DOHH2 (cell line): ENCODE results near the gene ZBTB43.

Experiments used
- H3F3A ChIP-seq: fragments of 200-600 bp; sonication (generic), shearing (Covaris generic); 2 replicates; pipeline ENCODE4 v1.6.0; 2016; ENCODE audit warnings: antibody characterized with exemption, mild to moderate bottlenecking; ENCODE audit not compliant: control insufficient read depth, insufficient read depth
- H3K27ac ChIP-seq: fragments of 200-600 bp; sonication (generic); 2 replicates; pipeline ENCODE4 v1.5.1; 2014; ENCODE audit warnings: low read depth, mild to moderate bottlenecking, low read length, moderate library complexity
- H3K27me3 ChIP-seq: fragments of 200-600 bp; sonication (generic); 2 replicates; pipeline ENCODE4 v1.6.1; 2014; ENCODE audit warnings: mild to moderate bottlenecking, low read length, mixed read lengths; ENCODE audit not compliant: control insufficient read depth
- H3K36me3 ChIP-seq: fragments of 200-600 bp; sonication (generic); 2 replicates; pipeline ENCODE4 v1.6.1; 2014; ENCODE audit warnings: mild to moderate bottlenecking, low read length, moderate library complexity, mixed read lengths; ENCODE audit not compliant: control insufficient read depth
- H3K4me1 ChIP-seq: fragments of 200-600 bp; sonication (generic); 2 replicates; pipeline ENCODE4 v1.6.1; 2014; ENCODE audit warnings: mild to moderate bottlenecking, low read length, mixed read lengths; ENCODE audit not compliant: control insufficient read depth
- H3K4me2 ChIP-seq: fragments of 200-600 bp; sonication (generic); 2 replicates; pipeline ENCODE4 v1.6.0; 2014; ENCODE audit warnings: mild to moderate bottlenecking, low read length, moderate library complexity
- H3K4me3 ChIP-seq: fragments of 200-600 bp; sonication (generic); 2 replicates; pipeline ENCODE4 v1.5.1; 2014; ENCODE audit warnings: mild to moderate bottlenecking, low read length, mixed read lengths
- H3K79me2 ChIP-seq: fragments of 200-600 bp; sonication (generic); 2 replicates; pipeline ENCODE4 v1.6.1; 2014; ENCODE audit warnings: mild to moderate bottlenecking, low read length, mixed read lengths; ENCODE audit not compliant: control insufficient read depth
- H3K9me2 ChIP-seq: fragments of 200-600 bp; sonication (generic); replicated peaks from 2 replicates; pipeline ENCODE4 v1.6.1; 2014; ENCODE audit warnings: mild to moderate bottlenecking, low read length, mixed read lengths; ENCODE audit not compliant: control insufficient read depth
- H3K9me3 ChIP-seq: fragments of 200-600 bp; sonication (generic); 2 replicates; pipeline ENCODE4 v1.6.1; 2014; ENCODE audit warnings: antibody characterized with exemption, low read length, mixed read lengths; ENCODE audit not compliant: control insufficient read depth, insufficient read depth
- H4K20me1 ChIP-seq: fragments of 200-600 bp; sonication (generic); 2 replicates; pipeline ENCODE4 v1.6.0; 2014; ENCODE audit warnings: low read depth, mild to moderate bottlenecking, antibody characterized with exemption, low read length, moderate library complexity; ENCODE audit not compliant: control insufficient read depth, insufficient read depth
- EZH2phosphoT487 ChIP-seq: fragments of 200-600 bp; sonication (generic); IDR thresholded peaks from 2 replicates; pipeline ENCODE4 v1.6.1; 2017; ENCODE audit warnings: borderline replicate concordance, mild to moderate bottlenecking, antibody characterized with exemption, low read length, moderate library complexity, mixed read lengths
- TF ChIP-seq, protein P1 (sequence below): fragments of 200-600 bp; sonication (generic); IDR thresholded peaks from one replicate; pipeline ENCODE4 v1.5.1; 2014; ENCODE audit warnings: antibody characterized with exemption, mild to moderate bottlenecking, low read depth, low read length; ENCODE audit not compliant: poor library complexity, severe bottlenecking

Gene ZBTB43

DNA sequence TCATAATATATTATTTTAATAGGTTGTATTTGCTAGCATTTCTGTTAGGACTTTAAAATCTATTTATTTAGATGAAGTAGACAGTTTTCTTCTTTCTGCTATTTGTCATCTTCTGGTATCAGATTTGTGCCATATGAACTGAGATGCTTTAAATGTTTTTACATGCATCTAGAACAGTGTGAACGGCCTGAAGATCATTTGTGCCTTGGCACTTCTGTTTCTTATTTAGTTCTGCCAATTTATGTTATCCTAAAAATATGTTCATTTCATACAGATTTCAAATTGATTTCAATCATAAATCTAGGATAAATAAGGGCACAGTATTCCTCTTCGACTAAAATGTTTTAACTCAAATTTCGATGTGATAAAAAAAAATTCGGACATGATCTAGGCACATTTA is 71.7 kb downstream of the ZBTB43 start:
- Histone ChIP-seq H3K4me2 (no peak overlapping the region), H3K9me3 (no peaks in the 10 kb centered on the region), H3K27ac (no peak overlapping the region), H3K9me2 (no peaks in the 10 kb centered on the region), H4K20me1 (peaks cover 3% of the 10 kb centered on the region; the same call in 1 of the 2 replicates), H3K79me2 (peaks cover 21% of the 10 kb centered on the region), H3K36me3 (peaks cover 20% of the 10 kb centered on the region), H3K4me3 (no peak overlapping the region), H3K4me1 (peaks cover 9% of the 10 kb centered on the region), H3K27me3 (no peaks in the 10 kb centered on the region), H3F3A (peaks cover 8% of the 10 kb centered on the region; the same call in 1 of the 2 replicates)
- TF ChIP-seq, protein P1, sequence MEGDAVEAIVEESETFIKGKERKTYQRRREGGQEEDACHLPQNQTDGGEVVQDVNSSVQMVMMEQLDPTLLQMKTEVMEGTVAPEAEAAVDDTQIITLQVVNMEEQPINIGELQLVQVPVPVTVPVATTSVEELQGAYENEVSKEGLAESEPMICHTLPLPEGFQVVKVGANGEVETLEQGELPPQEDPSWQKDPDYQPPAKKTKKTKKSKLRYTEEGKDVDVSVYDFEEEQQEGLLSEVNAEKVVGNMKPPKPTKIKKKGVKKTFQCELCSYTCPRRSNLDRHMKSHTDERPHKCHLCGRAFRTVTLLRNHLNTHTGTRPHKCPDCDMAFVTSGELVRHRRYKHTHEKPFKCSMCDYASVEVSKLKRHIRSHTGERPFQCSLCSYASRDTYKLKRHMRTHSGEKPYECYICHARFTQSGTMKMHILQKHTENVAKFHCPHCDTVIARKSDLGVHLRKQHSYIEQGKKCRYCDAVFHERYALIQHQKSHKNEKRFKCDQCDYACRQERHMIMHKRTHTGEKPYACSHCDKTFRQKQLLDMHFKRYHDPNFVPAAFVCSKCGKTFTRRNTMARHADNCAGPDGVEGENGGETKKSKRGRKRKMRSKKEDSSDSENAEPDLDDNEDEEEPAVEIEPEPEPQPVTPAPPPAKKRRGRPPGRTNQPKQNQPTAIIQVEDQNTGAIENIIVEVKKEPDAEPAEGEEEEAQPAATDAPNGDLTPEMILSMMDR = no peak
- TF ChIP-seq EZH2phosphoT487 = no peak

DNA sequence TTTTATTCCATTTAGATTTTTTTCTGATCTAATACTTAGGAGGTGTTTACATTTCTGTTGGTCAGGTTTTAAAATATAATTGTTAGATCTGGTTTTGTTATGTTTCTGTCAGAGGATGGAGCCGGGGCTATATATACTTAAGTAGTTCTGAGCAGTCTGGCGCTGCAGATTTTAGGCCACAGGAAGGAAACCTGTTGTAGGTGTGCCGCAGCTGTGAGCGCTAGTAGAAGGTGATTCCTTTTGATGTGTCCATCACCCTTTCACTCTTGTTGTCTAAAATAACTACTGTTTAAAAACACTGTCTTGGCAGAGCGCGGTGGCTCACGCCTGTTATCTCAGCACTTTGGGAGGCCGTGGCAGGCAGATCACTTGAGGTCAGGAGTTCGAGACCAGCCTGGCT is 72.6 kb downstream of the ZBTB43 start:
- Histone ChIP-seq H3K79me2 (peaks cover 20% of the 10 kb centered on the region), H4K20me1 (peaks cover 3% of the 10 kb centered on the region; the same call in 1 of the 2 replicates), H3F3A (peaks cover 8% of the 10 kb centered on the region; the same call in 1 of the 2 replicates), H3K27me3 (no peaks in the 10 kb centered on the region), H3K9me3 (no peaks in the 10 kb centered on the region), H3K27ac (no peak overlapping the region), H3K4me2 (no peak overlapping the region), H3K4me3 (no peak overlapping the region), H3K9me2 (no peaks in the 10 kb centered on the region), H3K4me1 (peaks cover 7% of the 10 kb centered on the region), H3K36me3 (peaks cover 20% of the 10 kb centered on the region)
- TF ChIP-seq EZH2phosphoT487 = no peak
- TF ChIP-seq, protein P1 = no peak

DNA sequence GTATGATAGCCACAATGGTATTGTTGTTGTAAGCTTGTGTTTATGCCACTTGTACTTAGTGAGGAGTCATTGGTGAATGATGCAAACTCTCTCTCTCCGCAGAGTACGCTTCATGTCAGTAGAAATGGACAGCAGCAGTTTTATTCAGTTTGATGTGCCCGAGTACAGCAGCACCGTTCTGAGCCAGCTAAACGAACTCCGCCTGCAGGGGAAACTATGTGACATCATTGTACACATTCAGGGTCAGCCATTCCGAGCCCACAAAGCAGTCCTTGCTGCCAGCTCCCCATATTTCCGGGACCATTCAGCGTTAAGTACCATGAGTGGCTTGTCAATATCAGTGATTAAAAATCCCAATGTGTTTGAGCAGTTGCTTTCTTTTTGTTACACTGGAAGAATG is 74.4 kb downstream of the ZBTB43 start:
- peaks cover 4% of the 10 kb centered on the region for H3K4me1 ChIP-seq
- H3K9me3 ChIP-seq = no peaks in the 10 kb centered on the region
- no peak for TF ChIP-seq EZH2phosphoT487
- TF ChIP-seq, protein P1 = no peak
- H3K36me3 ChIP-seq = peaks cover 20% of the 10 kb centered on the region
- H3K79me2 ChIP-seq = peaks cover 13% of the 10 kb centered on the region
- H3K9me2 ChIP-seq = no peaks in the 10 kb centered on the region
- no peak overlapping the region for H3K27ac ChIP-seq
- no peak overlapping the region for H3K4me2 ChIP-seq
- H3F3A ChIP-seq = peaks cover 6% of the 10 kb centered on the region; the same call in 1 of the 2 replicates
- H3K27me3 ChIP-seq = no peaks in the 10 kb centered on the region
- peaks cover 2% of the 10 kb centered on the region for H4K20me1 ChIP-seq
- H3K4me3 ChIP-seq = no peak overlapping the region
